Mesenteric fat pad (tissue), 1 donor: ENCODE measurements around the gene COG5. TPM values are rescaled to one million over a fixed set of nuclear protein-coding genes. Genes with fewer than 3 reads are reported as not detected.
"Not testable (repeated sequence)": the region's sequence is repeated elsewhere in the genome, so short reads cannot be mapped to it uniquely, and the experiment has no call there.

Experiments used
- DNase-seq: peaks from one replicate; pipeline ENCODE4 v3.0.0-alpha.2; 2020; ENCODE audit warnings: low spot score
- total RNA-seq: library from RNA; stranded (reverse); fragmentation: NEBNext Ultra II Directional; extraction: Animal tissue kit (Norgen Biotek cat#: 25700); gene quantifications from one replicate; pipeline ENCODE4 v1.2.1, GENCODE V29; 2021
- donor health status: DM: yes; HTN: yes; CAD: no.

Gene COG5
- total RNA-seq, 1 donor from 2014 or later, result 51.6 TPM

DNA sequence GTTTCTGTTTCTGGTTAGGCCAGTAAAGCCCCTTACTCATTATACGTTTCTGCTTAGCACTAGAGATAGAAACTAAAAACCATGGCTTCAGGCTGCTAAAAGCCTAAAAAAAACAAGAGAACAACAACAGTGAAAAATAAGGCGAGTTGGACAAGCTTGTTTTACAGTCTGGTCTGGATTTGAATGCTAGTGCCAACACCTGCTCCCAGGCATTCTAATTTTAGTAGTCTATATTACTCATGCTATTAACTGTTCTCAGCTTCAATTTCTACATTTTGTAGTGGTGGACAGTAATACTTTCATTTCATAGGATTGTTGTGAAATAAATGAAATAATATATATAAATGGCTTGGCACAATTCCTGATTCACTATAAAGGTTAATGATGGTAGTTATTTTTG, 286.4 kb downstream of the COG5 start:
- DNase-seq, result no peak

DNA sequence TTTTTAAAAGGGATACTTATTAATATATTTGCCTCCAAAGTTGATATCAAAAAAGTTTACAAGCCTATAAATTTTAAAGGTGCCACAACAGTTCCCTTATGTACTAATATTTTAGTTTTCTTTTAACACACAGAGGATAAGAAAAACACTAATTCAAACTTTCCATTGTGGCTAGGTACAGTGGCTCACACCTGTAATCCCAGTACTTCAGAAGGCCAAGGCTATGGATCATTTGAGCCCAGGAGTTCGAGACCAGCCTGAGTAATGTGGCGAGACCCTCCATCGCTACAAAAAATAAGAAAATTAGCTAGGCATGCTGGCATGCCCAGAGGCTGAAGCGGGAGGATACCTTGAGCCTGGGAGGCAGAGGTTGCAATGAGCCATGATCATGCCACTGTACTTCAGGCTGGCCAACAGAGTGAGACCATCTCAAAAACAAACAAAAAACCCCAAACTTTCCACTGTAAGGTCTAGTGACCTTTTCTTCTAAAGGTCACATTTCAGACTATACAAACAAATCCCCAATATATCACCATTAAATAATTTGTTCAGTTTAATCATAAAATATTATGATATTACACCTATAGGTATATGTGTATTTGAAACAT, 287.4 kb downstream of the COG5 start:
- DNase-seq, result no peak

- DNase-seq, result no peak
Observed at GRCh38 chr7:107274506-107274905, 289.2 kb downstream of the COG5 start.

GRCh38 chr7:107269790-107270189, 293.9 kb downstream of the COG5 start:
- no peak for DNase-seq

DNA sequence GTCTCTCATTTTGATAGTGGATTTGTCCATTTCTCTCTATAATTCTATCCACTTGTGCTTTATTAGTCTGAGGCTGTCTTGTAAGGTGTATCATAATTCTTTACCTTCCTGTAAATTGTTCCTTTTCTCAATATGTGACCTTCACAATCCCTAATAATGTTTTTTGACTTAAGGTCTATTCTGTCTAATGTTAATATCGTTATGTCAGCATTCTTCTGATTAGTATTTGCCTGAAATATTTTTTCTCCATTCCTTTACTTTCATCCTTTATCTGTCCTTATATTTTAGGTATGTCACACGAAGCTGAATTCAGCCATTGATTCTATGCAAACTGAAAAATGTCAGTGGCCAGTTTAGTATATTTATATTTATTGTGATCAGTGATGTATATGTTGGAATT, 295.1 kb downstream of the COG5 start:
- no peak for DNase-seq

DNA sequence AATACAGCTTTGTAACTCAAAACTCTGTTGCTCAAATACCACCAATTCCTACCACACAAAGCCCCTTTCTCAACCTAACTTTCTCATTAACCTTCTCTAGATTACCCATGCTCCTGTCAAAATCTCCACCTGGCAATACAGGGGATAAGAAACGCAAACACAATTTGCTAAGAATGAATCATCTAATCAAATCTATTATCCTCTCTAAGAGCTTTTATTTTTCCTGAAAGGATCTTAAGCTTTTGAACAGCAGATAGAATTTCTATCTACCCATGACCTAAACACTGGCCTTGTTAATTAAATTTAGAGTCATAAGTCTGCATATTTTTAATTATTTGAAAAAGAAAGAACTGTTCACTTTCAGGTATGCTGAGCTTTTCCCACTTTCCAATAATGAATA, 296.6 kb downstream of the COG5 start:
- no peak for DNase-seq

GRCh38 chr7:107264723-107265122, 299.0 kb downstream of the COG5 start:
- no peak for DNase-seq

- DNase-seq, result no peak
Observed at GRCh38 chr7:107262857-107263256, 300.9 kb downstream of the COG5 start.

GRCh38 chr7:107258737-107259136, 305.0 kb downstream of the COG5 start:
- no peak for DNase-seq

GRCh38 chr7:107255602-107256001, 308.1 kb downstream of the COG5 start:
- DNase-seq, result no peak

GRCh38 chr7:107254398-107254985, 309.2 kb downstream of the COG5 start:
- no peak for DNase-seq

DNA sequence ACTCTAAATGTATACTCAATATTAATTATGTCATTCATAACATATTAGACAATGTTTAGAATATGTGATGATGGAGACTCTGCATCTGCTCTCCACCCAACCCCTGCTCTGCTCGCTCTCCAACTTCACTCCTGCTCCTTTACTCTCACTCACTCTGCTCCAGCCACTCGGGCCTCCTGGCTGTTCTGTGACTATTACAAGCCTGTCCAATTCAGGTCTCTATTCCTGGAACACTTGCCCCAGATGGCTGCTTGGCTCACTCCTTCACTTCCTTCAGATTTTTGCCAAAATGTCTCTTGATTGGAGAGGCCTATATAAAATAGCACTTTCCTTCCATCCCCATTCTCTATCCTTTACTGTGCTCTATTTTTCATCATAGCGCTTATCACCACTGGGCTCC, 310.1 kb downstream of the COG5 start:
- DNase-seq, result no peak

- DNase-seq, result no peak
Observed at GRCh38 chr7:107251963-107252362, 311.8 kb downstream of the COG5 start.

GRCh38 chr7:107248551-107249316, 315.0 kb downstream of the COG5 start:
- DNase-seq, result no peak

- not testable (repeated sequence) for DNase-seq
Observed at GRCh38 chr7:107246836-107247235, 316.9 kb downstream of the COG5 start.

DNA sequence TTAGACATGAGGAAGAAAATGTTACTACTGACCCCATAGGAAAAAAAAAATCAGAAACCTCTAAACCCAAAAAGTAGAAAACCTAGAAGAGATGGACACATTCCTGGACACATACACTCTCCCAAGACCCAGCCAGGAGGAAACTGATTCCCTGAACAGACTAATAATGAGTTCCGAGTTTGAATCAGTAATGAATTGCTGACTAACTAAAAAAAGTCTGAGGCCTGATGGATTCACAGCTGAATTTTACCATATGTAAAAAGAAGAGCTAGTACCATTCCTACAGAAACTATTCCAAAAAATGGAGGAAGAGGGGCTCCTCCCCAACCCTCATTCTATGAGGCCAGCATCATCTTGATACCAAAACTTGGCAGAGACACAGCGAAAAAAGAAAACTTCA, 319.1 kb downstream of the COG5 start:
- no peak for DNase-seq

GRCh38 chr7:107242267-107242666, 321.5 kb downstream of the COG5 start:
- DNase-seq, result no peak

- DNase-seq, result no peak
Observed at GRCh38 chr7:107237451-107237850, 326.3 kb downstream of the COG5 start.

DNA sequence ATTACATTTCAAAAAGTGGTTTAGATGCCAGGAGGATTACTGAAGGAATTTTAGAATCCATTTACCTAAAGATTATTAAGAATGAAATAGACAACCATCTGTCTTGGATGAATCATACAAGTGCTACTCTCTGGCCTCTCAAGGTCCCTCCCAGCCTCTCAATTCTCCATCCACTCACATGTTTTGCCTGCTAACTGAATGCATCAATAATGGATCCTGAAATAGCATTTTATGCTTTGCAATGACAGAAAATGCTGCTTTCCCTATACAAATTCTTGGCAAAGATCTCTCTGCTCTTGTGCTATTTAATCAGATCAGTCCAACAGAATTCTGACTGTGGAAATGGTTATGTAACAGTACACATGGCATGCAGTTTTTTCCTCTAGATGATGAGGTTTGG, 326.9 kb downstream of the COG5 start:
- no peak for DNase-seq

- DNase-seq, result no peak
Observed at GRCh38 chr7:107234436-107234835, 329.3 kb downstream of the COG5 start.

GRCh38 chr7:107233981-107234380, 329.7 kb downstream of the COG5 start:
- no peak for DNase-seq

DNA sequence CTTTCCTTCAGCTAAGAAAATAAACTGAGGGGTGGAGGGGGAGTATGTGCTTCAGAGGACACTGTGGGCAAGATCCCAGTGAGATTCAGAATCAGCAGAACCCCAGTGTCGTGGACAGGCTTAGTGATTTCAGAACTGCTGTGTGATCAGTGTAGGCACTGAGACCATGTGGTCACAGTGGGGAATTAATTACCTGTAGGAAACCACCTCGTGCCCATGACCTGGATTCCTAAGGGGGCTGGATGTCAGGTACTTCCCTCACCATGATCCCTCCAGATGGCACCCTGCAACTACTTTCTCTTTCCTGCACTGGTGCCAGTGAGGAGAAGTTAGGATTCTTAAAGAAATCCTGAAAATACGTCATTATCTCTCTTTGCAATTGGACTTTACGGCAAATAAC, 330.5 kb downstream of the COG5 start:
- no peak for DNase-seq
